Measurements from ENCODE around the gene NDST1. TPM values are rescaled to one million over a fixed set of nuclear protein-coding genes. Genes with fewer than 3 reads are reported as not detected.

The NDST1 gene
- total RNA-seq, 1 experiment from 2014 or later: 69.9 TPM

DNA sequence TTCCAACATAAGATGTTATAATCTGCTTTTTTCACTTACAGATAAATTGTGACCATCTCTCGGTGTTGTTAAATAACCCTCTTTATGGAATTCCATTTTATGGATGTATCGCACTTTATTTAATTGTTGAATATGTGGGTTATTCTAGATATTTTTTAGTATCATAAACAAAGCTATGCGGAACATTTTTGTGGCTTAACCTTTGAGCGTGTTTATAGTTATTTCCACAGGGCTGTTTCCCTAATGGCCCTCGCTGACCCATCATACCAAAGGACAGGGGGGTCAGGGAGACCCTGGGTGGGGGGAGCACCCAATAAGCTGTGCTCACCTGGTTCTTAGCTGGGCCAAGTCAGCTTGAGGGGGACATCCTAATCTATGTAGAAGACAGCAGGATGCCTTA, 65.3 kb downstream of the NDST1 start:
- no peak for TF ChIP-seq HMGA2 (CRISPR knock-in tag; IDR thresholded peaks at IDR 0.05)
- TF ChIP-seq, protein P1, sequence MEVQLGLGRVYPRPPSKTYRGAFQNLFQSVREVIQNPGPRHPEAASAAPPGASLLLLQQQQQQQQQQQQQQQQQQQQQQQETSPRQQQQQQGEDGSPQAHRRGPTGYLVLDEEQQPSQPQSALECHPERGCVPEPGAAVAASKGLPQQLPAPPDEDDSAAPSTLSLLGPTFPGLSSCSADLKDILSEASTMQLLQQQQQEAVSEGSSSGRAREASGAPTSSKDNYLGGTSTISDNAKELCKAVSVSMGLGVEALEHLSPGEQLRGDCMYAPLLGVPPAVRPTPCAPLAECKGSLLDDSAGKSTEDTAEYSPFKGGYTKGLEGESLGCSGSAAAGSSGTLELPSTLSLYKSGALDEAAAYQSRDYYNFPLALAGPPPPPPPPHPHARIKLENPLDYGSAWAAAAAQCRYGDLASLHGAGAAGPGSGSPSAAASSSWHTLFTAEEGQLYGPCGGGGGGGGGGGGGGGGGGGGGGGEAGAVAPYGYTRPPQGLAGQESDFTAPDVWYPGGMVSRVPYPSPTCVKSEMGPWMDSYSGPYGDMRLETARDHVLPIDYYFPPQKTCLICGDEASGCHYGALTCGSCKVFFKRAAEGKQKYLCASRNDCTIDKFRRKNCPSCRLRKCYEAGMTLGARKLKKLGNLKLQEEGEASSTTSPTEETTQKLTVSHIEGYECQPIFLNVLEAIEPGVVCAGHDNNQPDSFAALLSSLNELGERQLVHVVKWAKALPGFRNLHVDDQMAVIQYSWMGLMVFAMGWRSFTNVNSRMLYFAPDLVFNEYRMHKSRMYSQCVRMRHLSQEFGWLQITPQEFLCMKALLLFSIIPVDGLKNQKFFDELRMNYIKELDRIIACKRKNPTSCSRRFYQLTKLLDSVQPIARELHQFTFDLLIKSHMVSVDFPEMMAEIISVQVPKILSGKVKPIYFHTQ (CRISPR knock-in tag; IDR thresholded peaks at IDR 0.05): no peak
- TF ChIP-seq, protein P2, sequence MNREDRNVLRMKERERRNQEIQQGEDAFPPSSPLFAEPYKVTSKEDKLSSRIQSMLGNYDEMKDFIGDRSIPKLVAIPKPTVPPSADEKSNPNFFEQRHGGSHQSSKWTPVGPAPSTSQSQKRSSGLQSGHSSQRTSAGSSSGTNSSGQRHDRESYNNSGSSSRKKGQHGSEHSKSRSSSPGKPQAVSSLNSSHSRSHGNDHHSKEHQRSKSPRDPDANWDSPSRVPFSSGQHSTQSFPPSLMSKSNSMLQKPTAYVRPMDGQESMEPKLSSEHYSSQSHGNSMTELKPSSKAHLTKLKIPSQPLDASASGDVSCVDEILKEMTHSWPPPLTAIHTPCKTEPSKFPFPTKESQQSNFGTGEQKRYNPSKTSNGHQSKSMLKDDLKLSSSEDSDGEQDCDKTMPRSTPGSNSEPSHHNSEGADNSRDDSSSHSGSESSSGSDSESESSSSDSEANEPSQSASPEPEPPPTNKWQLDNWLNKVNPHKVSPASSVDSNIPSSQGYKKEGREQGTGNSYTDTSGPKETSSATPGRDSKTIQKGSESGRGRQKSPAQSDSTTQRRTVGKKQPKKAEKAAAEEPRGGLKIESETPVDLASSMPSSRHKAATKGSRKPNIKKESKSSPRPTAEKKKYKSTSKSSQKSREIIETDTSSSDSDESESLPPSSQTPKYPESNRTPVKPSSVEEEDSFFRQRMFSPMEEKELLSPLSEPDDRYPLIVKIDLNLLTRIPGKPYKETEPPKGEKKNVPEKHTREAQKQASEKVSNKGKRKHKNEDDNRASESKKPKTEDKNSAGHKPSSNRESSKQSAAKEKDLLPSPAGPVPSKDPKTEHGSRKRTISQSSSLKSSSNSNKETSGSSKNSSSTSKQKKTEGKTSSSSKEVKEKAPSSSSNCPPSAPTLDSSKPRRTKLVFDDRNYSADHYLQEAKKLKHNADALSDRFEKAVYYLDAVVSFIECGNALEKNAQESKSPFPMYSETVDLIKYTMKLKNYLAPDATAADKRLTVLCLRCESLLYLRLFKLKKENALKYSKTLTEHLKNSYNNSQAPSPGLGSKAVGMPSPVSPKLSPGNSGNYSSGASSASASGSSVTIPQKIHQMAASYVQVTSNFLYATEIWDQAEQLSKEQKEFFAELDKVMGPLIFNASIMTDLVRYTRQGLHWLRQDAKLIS (CRISPR knock-in tag; IDR thresholded peaks at IDR 0.05; ENCODE audit: borderline replicate concordance): no peak
- ChIA-PET CTCF (interaction anchor here (0.6 to 3.6 kb wide), 11 partner anchors 9 to 127 kb away, joined by 3 to 40 read pairs (median 10); partner anchors contain the start of genes MYOZ3 and RBM22), POLR2A (no interaction called here)
- no peaks in the 10 kb centered on the region for H3K36me3 Mint-ChIP-seq
- no peak overlapping the region for H3K27ac Mint-ChIP-seq
- no peak overlapping the region for H3K4me3 Mint-ChIP-seq
- no peaks in the 10 kb centered on the region for H3K9me3 Mint-ChIP-seq
- ATAC-seq (no peak), DNase-seq (ENCODE audit: low spot score) (no peak)
- H3K27me3 Mint-ChIP-seq (ENCODE audit: low read depth): no peaks in the 10 kb centered on the region
- H3K4me1 Mint-ChIP-seq: no peaks in the 10 kb centered on the region

- no peak for TF ChIP-seq ELF4 (CRISPR knock-in tag; IDR thresholded peaks at IDR 0.05; ENCODE audit: low read depth)
- no peak for TF ChIP-seq MYBL2 (CRISPR knock-in tag; IDR thresholded peaks at IDR 0.05)
- no peak for TF ChIP-seq ZNF317 (CRISPR knock-in tag; IDR thresholded peaks at IDR 0.05; ENCODE audit: borderline replicate concordance, low read depth)
- TF ChIP-seq FOXK1 (CRISPR knock-in tag; IDR thresholded peaks at IDR 0.05): no peak
- no peak for TF ChIP-seq NR1H2 (CRISPR knock-in tag; IDR thresholded peaks at IDR 0.05)
- TF ChIP-seq E2F1 (CRISPR knock-in tag; IDR thresholded peaks at IDR 0.05): no peak
- TF ChIP-seq ZNF396 (CRISPR knock-in tag; IDR thresholded peaks at IDR 0.05; ENCODE audit: borderline replicate concordance): no peak
- no peak for TF ChIP-seq TEAD4 (CRISPR knock-in tag; IDR thresholded peaks at IDR 0.05)
- TF ChIP-seq ETV6 (CRISPR knock-in tag; IDR thresholded peaks at IDR 0.05): no peak
- TF ChIP-seq FOXP4 (CRISPR knock-in tag; IDR thresholded peaks at IDR 0.05): no peak
- no peak for TF ChIP-seq MLX (CRISPR knock-in tag; IDR thresholded peaks at IDR 0.05)
- TF ChIP-seq SOX15 (CRISPR knock-in tag; IDR thresholded peaks at IDR 0.05): no peak
- TF ChIP-seq JAZF1 (CRISPR knock-in tag; IDR thresholded peaks at IDR 0.05): no peak
- no peak for TF ChIP-seq ZNF263 (CRISPR knock-in tag; IDR thresholded peaks at IDR 0.05; ENCODE audit: low read depth)
- TF ChIP-seq ZNF121 (CRISPR knock-in tag; IDR thresholded peaks at IDR 0.05): no peak
- no peak for TF ChIP-seq GTF2I (CRISPR knock-in tag; conservative IDR thresholded peaks at IDR 0.05)
- TF ChIP-seq ESRRA (CRISPR knock-in tag; IDR thresholded peaks at IDR 0.05; ENCODE audit: borderline replicate concordance): no peak
- TF ChIP-seq SMAD4 (CRISPR knock-in tag; IDR thresholded peaks at IDR 0.05): no peak
- no peak for TF ChIP-seq IRF2 (CRISPR knock-in tag; IDR thresholded peaks at IDR 0.05; ENCODE audit: borderline replicate concordance, low read depth)
- ATAC-seq (peak; percentile 80), DNase-seq (ENCODE audit: low spot score) (no peak)
- ChIA-PET POLR2A (interaction anchor here (0.9 kb wide), 1 partner anchor 15 kb away, joined by 3 read pairs; no protein-coding TSS in a partner anchor), CTCF (interaction anchor here (0.5 to 3.6 kb wide), 41 partner anchors 8 to 938 kb away, joined by 3 to 40 read pairs (median 4); partner anchors contain the start of genes DCTN4, MYOZ3, RBM22 and RPS14)
- Mint-ChIP-seq H3K4me3 (no peak overlapping the region), H3K27me3 (ENCODE audit: low read depth) (no peaks in the 10 kb centered on the region), H3K9me3 (no peaks in the 10 kb centered on the region), H3K36me3 (no peaks in the 10 kb centered on the region), H3K27ac (no peak overlapping the region), H3K4me1 (no peaks in the 10 kb centered on the region)
Observed at GRCh38 chr5:150573867-150574817, 66.2 kb downstream of the NDST1 start.
